Measurements from ENCODE around the gene TPP1.

DNA sequence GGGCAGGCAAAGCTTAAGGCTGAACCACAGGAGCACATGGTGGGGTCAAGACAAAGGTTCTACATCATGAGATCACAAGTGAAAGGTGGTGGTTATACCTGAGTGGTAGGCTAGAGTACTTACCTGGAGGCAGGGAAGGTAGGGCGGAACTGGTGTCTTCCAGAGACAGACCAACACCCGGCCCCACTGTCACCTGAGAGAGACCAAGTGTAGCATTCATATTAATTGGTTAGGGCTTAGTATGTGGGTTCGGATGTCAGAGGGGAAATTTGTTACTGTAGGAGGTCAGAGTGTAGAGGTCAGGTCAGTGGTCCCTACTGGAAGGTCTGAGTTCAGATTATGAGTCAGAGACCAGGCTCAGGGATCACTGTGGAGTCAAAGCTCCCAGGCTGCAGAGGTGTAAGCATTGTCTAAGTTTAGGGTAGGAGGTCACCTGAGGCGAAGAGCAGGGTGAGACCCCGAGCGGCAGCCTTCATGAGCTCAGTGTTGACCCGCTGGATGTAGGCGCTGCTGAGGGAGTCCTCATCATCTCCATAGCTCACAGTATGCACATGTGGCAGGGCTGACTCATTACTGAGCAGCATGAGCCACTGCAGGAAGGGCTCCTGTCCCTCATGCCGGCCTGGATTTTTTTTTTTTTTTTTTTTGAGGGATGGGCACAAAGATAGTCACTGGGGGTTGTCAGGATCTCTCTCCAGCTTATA, 3.2 kb downstream of the TPP1 start:
- TF ChIP-seq POLR2A (IDR thresholded peaks at IDR 0.05), result no peak
- TF ChIP-seq, protein P1, sequence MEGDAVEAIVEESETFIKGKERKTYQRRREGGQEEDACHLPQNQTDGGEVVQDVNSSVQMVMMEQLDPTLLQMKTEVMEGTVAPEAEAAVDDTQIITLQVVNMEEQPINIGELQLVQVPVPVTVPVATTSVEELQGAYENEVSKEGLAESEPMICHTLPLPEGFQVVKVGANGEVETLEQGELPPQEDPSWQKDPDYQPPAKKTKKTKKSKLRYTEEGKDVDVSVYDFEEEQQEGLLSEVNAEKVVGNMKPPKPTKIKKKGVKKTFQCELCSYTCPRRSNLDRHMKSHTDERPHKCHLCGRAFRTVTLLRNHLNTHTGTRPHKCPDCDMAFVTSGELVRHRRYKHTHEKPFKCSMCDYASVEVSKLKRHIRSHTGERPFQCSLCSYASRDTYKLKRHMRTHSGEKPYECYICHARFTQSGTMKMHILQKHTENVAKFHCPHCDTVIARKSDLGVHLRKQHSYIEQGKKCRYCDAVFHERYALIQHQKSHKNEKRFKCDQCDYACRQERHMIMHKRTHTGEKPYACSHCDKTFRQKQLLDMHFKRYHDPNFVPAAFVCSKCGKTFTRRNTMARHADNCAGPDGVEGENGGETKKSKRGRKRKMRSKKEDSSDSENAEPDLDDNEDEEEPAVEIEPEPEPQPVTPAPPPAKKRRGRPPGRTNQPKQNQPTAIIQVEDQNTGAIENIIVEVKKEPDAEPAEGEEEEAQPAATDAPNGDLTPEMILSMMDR (IDR thresholded peaks at IDR 0.05 in 4 of 5, conservative IDR thresholded peaks at IDR 0.05 in 1 of 5), result no peak
